GM18505 (cell line): ENCODE results near the gene MYCBPAP.

Experiments used
- ATAC-seq: cut with Tn5 transposase; IDR thresholded peaks from one replicate; pipeline ENCODE4 v1.9.1; 2021; ENCODE audit not compliant: unreplicated experiment
- POLR2A ChIP-seq: IDR thresholded peaks from 4 replicates; pipeline ENCODE4 v1.6.1; 2011; ENCODE audit warnings: borderline replicate concordance; ENCODE audit not compliant: insufficient read depth, insufficient read length; ENCODE audit errors: extremely low read depth

Gene MYCBPAP

DNA sequence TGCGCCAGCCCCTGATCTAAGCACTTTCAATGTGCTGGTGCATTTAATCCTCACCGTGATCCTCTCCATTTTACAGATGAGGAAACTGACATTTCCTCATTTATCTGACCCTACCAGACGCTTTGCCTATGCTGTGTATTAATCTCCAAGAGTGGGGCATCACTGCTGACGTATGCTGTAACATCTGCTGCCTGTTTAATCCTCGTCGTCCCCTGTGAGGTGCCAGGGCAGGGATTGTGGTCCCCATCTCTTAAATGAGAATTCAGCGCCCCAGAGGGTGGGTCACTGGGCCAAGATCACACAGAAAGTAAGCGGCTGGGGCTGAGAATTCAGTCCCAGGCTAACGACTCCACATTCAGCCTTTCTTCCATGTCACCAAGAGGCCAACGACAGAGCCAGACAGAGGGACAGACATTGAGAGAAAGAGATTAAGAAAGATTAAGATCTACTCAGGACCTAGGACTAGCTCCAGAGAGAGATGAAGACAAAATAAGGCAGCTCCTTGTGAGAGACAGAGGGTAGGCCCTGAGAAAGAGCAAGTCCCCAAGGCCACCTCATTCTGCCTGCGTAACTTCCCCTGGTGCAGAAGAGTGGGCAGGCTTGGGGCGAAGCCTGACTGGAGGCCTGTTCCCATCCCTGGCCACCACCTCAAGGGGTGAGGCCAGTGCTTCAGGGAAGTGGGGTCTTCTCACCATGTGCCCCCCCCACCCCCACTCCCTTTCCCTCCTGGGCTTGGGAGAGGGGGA, 65.8 kb downstream of the MYCBPAP start:
- ATAC-seq: no peak
- no peak for TF ChIP-seq POLR2A

DNA sequence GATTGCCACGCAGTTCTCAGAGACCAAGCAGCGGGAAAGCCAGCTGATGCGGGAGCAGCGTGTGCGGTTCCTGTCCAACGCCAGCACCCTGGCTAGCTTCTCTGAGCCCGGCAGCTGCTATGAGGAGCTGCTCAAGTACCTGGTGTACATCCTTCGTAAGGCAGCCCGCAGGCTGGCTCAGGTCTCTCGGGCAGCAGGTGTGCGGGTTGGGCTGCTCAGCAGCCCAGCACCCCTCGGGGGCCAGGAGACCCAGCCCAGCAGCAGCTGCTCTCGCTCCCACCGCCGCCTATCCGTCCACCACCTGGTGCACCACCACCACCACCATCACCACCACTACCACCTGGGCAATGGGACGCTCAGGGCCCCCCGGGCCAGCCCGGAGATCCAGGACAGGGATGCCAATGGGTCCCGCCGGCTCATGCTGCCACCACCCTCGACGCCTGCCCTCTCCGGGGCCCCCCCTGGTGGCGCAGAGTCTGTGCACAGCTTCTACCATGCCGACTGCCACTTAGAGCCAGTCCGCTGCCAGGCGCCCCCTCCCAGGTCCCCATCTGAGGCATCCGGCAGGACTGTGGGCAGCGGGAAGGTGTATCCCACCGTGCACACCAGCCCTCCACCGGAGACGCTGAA, 67.5 kb downstream of the MYCBPAP start:
- ATAC-seq: no peak
- TF ChIP-seq POLR2A: no peak

DNA sequence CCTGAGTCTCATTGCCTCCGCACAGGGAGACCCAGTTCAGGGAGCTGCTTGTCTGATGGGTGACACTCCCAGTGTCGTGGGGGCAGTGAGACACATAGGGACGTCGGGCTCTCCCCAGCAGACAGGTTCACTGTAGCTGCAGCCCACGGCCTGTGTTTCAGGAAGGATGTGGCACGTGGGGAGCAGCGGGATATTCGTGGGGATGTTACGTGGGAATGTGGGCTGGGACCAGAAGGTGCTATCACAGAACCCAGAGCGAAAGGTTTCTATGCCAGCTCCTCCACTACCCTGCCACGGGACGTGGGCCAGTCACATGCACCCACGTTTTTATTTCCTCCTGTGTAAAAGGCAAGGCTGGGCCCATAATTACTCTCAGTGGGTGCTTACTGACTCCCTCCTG, 68.6 kb downstream of the MYCBPAP start:
- TF ChIP-seq POLR2A: no peak
- no peak for ATAC-seq

DNA sequence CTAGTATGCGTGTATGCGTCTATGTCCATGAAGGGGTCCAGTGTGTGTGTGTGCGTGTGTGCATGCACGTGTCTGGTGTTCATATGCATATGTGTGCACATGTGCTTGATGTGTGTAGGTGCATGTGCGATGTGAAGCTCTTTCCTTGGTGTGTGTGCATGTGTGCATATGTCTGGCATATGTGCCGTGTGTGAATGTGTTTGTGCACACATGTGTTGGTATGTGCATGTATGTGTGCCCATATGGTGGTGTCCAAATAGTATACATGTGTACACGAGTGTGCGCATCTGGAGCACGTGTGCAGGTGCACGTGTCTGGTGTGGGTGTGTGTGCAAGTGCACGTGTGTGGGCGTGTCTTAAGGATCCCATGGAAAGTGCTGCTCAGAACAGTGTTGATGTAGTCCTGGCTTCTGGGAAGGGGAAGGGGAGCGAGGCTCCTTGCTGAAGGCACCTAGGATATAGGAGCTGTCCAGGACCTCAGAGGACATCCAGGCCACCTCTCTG, 69.3 kb downstream of the MYCBPAP start:
- TF ChIP-seq POLR2A: no peak
- ATAC-seq: no peak

DNA sequence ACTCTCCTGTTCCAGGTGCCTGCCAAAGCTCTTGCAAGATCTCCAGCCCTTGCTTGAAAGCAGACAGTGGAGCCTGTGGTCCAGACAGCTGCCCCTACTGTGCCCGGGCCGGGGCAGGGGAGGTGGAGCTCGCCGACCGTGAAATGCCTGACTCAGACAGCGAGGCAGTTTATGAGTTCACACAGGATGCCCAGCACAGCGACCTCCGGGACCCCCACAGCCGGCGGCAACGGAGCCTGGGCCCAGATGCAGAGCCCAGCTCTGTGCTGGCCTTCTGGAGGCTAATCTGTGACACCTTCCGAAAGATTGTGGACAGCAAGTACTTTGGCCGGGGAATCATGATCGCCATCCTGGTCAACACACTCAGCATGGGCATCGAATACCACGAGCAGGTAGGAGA, 69.9 kb downstream of the MYCBPAP start:
- no peak for TF ChIP-seq POLR2A
- no peak for ATAC-seq

DNA sequence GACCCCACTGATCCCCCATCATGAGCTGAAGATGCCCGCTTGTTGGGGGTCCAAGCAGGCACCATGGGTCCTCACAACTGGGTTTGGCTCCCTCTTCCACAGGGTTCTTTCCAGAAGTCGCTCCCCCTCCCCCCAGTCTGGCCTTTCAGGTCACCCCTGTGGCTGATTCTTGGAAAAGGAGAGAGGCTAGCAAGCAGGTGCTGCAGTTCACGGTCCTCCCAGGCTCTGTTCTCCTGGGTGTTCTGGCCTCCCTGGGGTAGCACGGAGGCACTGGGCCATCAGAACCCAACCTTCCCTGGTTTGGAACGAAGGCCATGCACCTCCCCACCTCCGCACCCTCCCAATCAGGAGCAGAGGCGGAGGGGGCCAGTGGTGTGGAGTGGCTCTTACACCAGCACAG, 71.2 kb downstream of the MYCBPAP start:
- ATAC-seq: no peak
- TF ChIP-seq POLR2A: no peak

DNA sequence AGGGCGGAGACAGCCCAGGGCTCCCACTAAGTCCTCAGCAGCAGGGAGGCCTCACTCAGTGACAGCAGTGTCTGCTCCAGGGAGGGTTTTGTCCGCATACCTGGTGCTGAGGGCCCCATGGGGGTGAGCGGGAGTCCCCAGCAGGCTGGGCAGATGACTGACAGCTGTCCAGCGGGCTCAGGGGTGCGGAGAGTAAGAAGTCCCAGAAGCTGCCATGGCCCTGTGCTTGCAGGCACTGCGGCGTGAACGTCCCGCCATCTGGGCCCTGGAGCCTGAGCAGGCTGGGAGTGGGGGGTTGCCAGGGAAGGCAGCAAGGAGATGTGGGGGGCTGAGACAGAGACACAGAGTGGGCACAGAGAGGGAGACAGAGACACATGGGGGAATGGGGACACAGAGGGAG, 72.4 kb downstream of the MYCBPAP start:
- no peak for TF ChIP-seq POLR2A
- no peak for ATAC-seq
